Activated T-helper 1 cell treated with anti-CD3 and anti-CD28 coated beads, Interleukin-2, amount 50 U/mL, for 16 hours (primary cell): ENCODE data around the gene TMEM94.

Experiments used
- DNase-seq, 2 donors: peaks; one replicate each; pipeline ENCODE4 v3.0.0-alpha.2; 2020; ENCODE audit warnings: low read depth in 1 of 2, low spot score in 1 of 2

TMEM94 gene

GRCh38 chr17:75494326-75494877 is 38.0 kb downstream of the TMEM94 start:
- no peak for DNase-seq

- no peak for DNase-seq
Observed at GRCh38 chr17:75496005-75496404, 39.6 kb downstream of the TMEM94 start.

GRCh38 chr17:75498039-75498725 is 41.7 kb downstream of the TMEM94 start:
- DNase-seq = no peak

GRCh38 chr17:75498726-75499213 is 42.3 kb downstream of the TMEM94 start:
- DNase-seq = no peak

- no peak for DNase-seq
Observed at GRCh38 chr17:75499313-75500022, 43.0 kb downstream of the TMEM94 start.

DNA sequence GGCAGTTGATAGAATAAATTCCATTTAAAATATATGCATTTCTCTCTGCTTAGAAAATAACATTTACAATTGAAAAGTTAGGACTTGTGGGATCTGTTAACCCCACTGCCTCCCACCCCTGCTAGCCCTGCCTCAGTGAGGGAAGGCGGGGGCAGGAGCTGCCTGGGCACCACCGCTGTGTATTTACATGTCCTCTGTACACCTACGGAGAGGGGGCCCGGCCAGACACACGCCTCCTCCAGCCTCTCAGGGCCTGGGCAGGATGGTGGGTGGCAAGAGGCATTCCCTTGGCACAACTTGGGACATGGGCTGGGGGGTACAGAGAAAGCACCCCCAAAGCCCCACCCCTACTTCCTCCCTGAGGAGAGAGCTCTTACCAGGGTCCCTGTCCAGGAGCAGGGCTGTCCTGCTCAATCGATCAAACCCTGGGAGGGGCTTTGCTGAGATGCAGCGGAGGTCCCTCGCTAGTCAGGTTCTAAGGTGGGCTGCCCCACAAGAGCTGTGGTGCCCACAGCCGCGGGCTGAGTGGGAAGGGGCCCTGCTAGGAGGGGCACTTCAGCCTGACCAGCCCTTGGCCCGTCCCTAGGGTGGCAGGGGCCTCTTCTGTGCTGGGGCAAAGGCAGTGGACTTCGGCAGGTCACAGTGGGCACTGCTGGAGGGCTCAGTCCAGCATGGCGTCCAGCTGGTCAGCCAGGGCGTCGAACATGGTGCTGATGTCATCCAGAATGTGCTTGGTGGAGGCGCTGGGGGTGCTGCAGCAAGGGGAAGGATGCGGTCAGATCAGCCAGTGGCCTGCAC is 44.2 kb downstream of the TMEM94 start:
- no peak for DNase-seq

- no peak for DNase-seq
Observed at GRCh38 chr17:75501378-75502071, 45.1 kb downstream of the TMEM94 start.

- DNase-seq = no peak
Observed at GRCh38 chr17:75502072-75502720, 45.8 kb downstream of the TMEM94 start.

GRCh38 chr17:75502721-75503329 is 46.4 kb downstream of the TMEM94 start:
- no peak for DNase-seq

DNA sequence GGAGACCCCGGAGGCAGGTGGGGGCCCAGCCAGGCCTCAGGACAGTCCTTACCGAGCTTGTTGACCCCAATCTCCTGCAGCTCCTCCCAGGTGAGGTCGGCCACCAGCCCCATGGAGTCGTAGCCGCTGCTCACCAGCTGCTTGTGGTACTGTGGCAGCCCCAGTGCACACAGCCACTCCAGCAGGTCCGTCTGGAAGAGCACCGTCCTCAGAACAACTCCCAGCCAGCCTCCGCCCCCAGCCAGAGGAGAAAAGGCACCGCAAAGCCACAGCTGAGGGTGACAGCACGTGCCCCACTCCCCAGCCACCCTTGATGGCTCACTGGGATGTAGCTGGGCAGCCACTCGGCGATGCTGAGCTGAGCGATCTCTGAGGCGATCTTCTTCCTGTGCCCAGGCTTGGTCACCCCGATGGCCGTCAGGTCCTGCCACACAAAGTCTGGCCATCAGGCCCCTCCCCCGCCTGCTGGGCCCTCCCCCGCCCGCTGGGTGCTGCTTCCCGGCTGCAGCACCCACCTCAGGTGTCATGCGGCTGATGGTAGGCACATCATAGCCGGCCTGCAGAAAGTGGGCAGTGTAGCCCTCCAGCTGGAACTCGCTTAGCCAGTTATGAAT is 47.0 kb downstream of the TMEM94 start:
- DNase-seq = no peak

GRCh38 chr17:75503976-75504346 is 47.5 kb downstream of the TMEM94 start:
- no peak for DNase-seq

DNA sequence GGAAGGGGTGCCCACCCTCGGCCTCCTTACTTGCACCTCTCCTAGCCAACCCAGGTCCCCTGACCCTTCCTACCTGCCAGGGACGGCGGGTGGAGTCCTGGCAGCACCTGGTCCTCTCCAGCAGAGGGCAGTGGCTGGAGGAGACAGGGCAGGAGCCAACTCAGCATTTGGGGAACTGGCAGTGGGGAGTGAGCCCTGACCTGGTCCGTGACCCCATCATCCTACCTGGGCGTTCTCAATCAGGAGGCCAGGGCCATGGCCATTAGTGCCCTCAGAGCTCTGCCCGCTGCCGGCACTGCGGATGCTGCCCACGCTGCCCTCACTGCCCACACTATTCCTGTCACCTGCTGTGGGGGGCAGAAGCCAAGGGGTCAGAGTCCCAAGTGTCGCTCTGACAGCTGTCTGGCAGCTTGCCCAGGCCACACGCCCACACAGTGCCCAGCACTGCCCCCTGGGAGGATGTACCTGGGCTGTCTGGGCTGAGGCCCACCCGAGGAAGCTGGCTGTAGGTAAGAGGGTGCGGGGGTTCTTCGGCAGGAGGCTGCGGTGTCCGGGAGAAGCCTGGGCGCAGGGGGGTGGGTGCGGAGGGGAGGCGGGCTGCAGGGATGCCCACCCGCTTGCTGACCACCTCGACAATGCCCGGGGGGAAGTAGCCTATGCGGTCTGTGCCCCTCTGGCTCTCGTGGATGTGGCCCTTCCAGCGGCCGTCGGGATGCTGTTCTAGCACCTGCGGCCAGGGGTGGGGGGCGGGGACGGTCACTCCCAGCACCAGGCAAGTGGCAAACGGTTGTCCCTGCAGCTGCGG is 48.1 kb downstream of the TMEM94 start:
- DNase-seq = no peak

DNA sequence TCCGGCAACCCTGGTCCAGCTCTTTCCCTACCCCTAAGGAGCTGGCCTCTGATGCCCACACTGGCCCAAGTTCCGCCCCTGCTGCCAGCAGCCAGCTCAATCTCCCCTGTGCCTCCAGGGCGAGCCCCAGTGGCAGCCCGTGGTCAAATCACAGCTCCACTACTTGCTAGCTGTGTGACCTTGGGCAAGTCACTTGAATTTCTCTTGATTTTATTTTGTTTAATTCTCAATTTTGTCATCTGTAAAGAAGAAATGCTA is 48.6 kb downstream of the TMEM94 start:
- DNase-seq = no peak

DNA sequence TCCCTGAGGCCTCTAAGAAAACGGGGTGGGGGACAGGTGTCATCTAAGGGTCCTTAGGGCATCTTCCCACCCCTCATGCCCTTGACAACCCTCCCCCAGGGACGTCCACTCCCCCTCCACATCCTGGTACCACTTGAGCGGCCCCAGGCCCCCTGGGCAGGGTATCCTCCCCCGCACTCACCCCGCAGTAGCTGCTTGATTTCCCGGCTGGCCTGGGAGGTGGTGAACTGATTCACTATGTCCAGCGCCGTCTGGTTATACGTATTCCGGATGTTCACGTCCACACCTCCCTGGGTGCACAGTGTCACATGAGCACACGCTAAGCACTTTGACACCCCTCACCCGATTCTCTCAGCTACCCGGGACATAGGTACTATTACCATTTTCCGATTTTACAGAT is 49.2 kb downstream of the TMEM94 start:
- no peak for DNase-seq

GRCh38 chr17:75506134-75506533 is 49.7 kb downstream of the TMEM94 start:
- no peak for DNase-seq

DNA sequence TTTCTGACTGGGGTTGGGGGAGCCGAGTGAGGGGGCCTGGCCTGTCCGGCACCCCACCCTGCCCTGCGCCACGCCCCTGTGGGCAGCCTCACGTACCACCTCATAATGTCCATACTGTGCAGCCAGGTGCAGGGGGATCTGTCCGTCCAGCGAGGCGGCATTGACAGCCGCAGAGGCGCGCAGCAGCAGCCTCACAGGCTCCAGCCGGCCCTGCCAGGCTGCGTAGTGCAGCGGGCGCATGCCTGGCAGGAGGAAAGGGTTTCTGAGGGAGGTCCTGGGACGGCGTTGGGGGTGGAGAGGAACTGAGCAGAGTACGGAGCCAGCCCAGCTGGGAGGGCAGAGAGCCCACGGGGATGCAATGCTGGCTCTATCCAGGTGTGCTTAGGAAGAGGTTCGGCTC is 50.5 kb downstream of the TMEM94 start:
- DNase-seq = no peak

GRCh38 chr17:75507733-75508719 is 51.6 kb downstream of the TMEM94 start:
- DNase-seq = no peak

- no peak for DNase-seq
Observed at GRCh38 chr17:75508931-75509361, 52.5 kb downstream of the TMEM94 start.
